Suprapubic skin (tissue), 4 donors: ENCODE measurements around the gene SPATA6L. TPM values are rescaled to one million over a fixed set of nuclear protein-coding genes. Genes with fewer than 3 reads are reported as not detected.
A peak's percentile ranks its signal among the peaks of the same experiment; 100 is the strongest.

ENCODE experiments used
- DNase-seq, 2 donors: peaks; one replicate each; pipeline ENCODE4 v3.0.0-alpha.2; 2019; ENCODE audit warnings: low spot score in 2 of 2
- H3K27ac ChIP-seq: fragments of 200-600 bp; sonication (generic); one replicate; pipeline ENCODE4 v1.5.1; 2019
- H3K27me3 ChIP-seq: fragments of 200-600 bp; sonication (generic); one replicate; pipeline ENCODE4 v1.5.1; 2019
- H3K36me3 ChIP-seq: fragments of 200-600 bp; sonication (generic); one replicate; pipeline ENCODE4 v1.5.1; 2019
- H3K4me1 ChIP-seq: fragments of 200-600 bp; sonication (generic); one replicate; pipeline ENCODE4 v1.5.1; 2019
- H3K4me3 ChIP-seq: fragments of 200-600 bp; sonication (generic); one replicate; pipeline ENCODE4 v1.5.1; 2019; ENCODE audit warnings: mild to moderate bottlenecking
- H3K9me3 ChIP-seq: fragments of 200-600 bp; sonication (generic); one replicate; pipeline ENCODE4 v1.5.1; 2019
- CTCF ChIP-seq, 2 donors: fragments of 200-600 bp in 1 of 2; fragments of 450-650 bp in 1 of 2; sonication (generic) in 1 of 2; IDR thresholded peaks; one replicate each; pipeline ENCODE4 v1.5.1; 2016 to 2019; ENCODE audit warnings: antibody characterized with exemption in 2 of 2, mild to moderate bottlenecking in 1 of 2, moderate library complexity in 1 of 2
- EP300 ChIP-seq: sonication (generic); formaldehyde crosslinking; IDR thresholded peaks from one replicate; pipeline ENCODE4 v1.6.1; 2017; ENCODE audit warnings: antibody characterized with exemption
- POLR2A ChIP-seq, 2 donors: fragments of 450-650 bp; IDR thresholded peaks; one replicate each; pipeline ENCODE4 v1.6.1; 2017; ENCODE audit warnings: antibody characterized with exemption in 2 of 2, mild to moderate bottlenecking in 2 of 2, moderate library complexity in 2 of 2
- POLR2AphosphoS5 ChIP-seq, 3 donors: sonication (generic); formaldehyde crosslinking; IDR thresholded peaks; one replicate each; pipeline ENCODE4 v1.6.1; 2017; ENCODE audit warnings: antibody characterized with exemption in 3 of 3
- WGBS: methylation state at CpG from one replicate; pipeline ENCODE4 v1.1.5; 2018; 5-methylcytosine and 5-hydroxymethylcytosine counted together
- total RNA-seq, 4 donors: library from RNA; depleted of rRNA; stranded (reverse); fragments of >200 nt; gene quantifications; one replicate each; pipeline ENCODE4 v1.1.0, GENCODE V29; 2016

The SPATA6L gene
- total RNA-seq, 4 donors from 2014 or later = 1.2 to 23.8 (median 3.4) TPM

- Histone ChIP-seq H3K27ac (no peak overlapping the region), H3K4me3 (no peak overlapping the region), H3K36me3 (no peaks in the 10 kb centered on the region), H3K9me3 (no peaks in the 10 kb centered on the region), H3K27me3 (no peaks in the 10 kb centered on the region), H3K4me1 (no peaks in the 10 kb centered on the region)
- TF ChIP-seq CTCF (IDR thresholded peaks at IDR 0.05) (peak; percentile 8 to 61), POLR2A (IDR thresholded peaks at IDR 0.05) (no peak), POLR2AphosphoS5 (IDR thresholded peaks at IDR 0.05) (no peak)
- no peak for DNase-seq
These were observed 61.6 kb downstream of the SPATA6L start for GRCh38 chr9:4604678-4605095.

- H3K27ac ChIP-seq = no peak overlapping the region
- no peak for DNase-seq
- no peaks in the 10 kb centered on the region for H3K9me3 ChIP-seq
- H3K4me3 ChIP-seq = no peak overlapping the region
- WGBS = 83% methylated on average over 5 of the region's 5 CpGs
- no peak for TF ChIP-seq POLR2A (IDR thresholded peaks at IDR 0.05)
- TF ChIP-seq POLR2AphosphoS5 (IDR thresholded peaks at IDR 0.05) = no peak
- no peak for TF ChIP-seq EP300
- TF ChIP-seq CTCF (IDR thresholded peaks at IDR 0.05) = no peak
- no peaks in the 10 kb centered on the region for H3K27me3 ChIP-seq
- no peaks in the 10 kb centered on the region for H3K4me1 ChIP-seq
- H3K36me3 ChIP-seq = no peaks in the 10 kb centered on the region
These were observed 62.5 kb downstream of the SPATA6L start for GRCh38 chr9:4603830-4604229.

- H3K9me3 ChIP-seq = no peaks in the 10 kb centered on the region
- no peak for DNase-seq
- WGBS = 93% methylated on average over 1 of the region's 1 CpG
- H3K36me3 ChIP-seq = no peaks in the 10 kb centered on the region
- no peak for TF ChIP-seq CTCF (IDR thresholded peaks at IDR 0.05)
- no peak for TF ChIP-seq POLR2AphosphoS5 (IDR thresholded peaks at IDR 0.05)
- TF ChIP-seq EP300 = no peak
- no peak for TF ChIP-seq POLR2A (IDR thresholded peaks at IDR 0.05)
- H3K4me3 ChIP-seq = no peak overlapping the region
- no peaks in the 10 kb centered on the region for H3K4me1 ChIP-seq
- H3K27ac ChIP-seq = no peak overlapping the region
- H3K27me3 ChIP-seq = no peaks in the 10 kb centered on the region
These were observed 65.9 kb downstream of the SPATA6L start for GRCh38 chr9:4600368-4600767.

- no peaks in the 10 kb centered on the region for H3K9me3 ChIP-seq
- H3K4me1 ChIP-seq = no peaks in the 10 kb centered on the region
- TF ChIP-seq EP300 (no peak), CTCF (IDR thresholded peaks at IDR 0.05) (no peak), POLR2A (IDR thresholded peaks at IDR 0.05) (no peak), POLR2AphosphoS5 (IDR thresholded peaks at IDR 0.05) (no peak)
- no peak overlapping the region for H3K4me3 ChIP-seq
- H3K27ac ChIP-seq = peak overlapping the region; percentile 19
- H3K36me3 ChIP-seq = no peaks in the 10 kb centered on the region
- WGBS = 63% methylated on average over 11 of the region's 11 CpGs
- DNase-seq = no peak
- H3K27me3 ChIP-seq = no peaks in the 10 kb centered on the region
These were observed 69.9 kb downstream of the SPATA6L start for GRCh38 chr9:4596165-4596922.

GRCh38 chr9:4594994-4595393 is 71.3 kb downstream of the SPATA6L start:
- H3K27ac ChIP-seq = no peak overlapping the region
- 86% methylated on average over 2 of the region's 2 CpGs for WGBS
- no peaks in the 10 kb centered on the region for H3K9me3 ChIP-seq
- H3K4me3 ChIP-seq = no peak overlapping the region
- DNase-seq = no peak
- H3K4me1 ChIP-seq = peaks cover 8% of the 10 kb centered on the region
- H3K36me3 ChIP-seq = no peaks in the 10 kb centered on the region
- no peaks in the 10 kb centered on the region for H3K27me3 ChIP-seq
- TF ChIP-seq POLR2A (IDR thresholded peaks at IDR 0.05) (no peak), EP300 (no peak), POLR2AphosphoS5 (IDR thresholded peaks at IDR 0.05) (no peak), CTCF (IDR thresholded peaks at IDR 0.05) (no peak)
